Esophagus squamous epithelium (tissue), 5 donors: ENCODE results near the gene SYT13. TPM values are rescaled to one million over a fixed set of nuclear protein-coding genes. Genes with fewer than 3 reads are reported as not detected.

Experiments
- DNase-seq: peaks from one replicate; lab custom pipeline; 2025; lab: John Stamatoyannopoulos, UW
- H3K27ac ChIP-seq, 4 donors: fragments of 200-600 bp; sonication (generic); one replicate each; pipeline ENCODE4 v1.5.1; 2016 to 2019; ENCODE audit warnings: mild to moderate bottlenecking in 1 of 4
- H3K27me3 ChIP-seq, 4 donors: fragments of 200-600 bp; sonication (generic); 1 replicate in 3 of 4; 2 replicates in 1 of 4; pipeline versions ENCODE4 v1.5.1 to v1.6.0; 2017 to 2021; ENCODE audit warnings: antibody characterized with exemption in 1 of 4
- H3K36me3 ChIP-seq, 3 donors: fragments of 200-600 bp; sonication (generic); one replicate each; pipeline ENCODE4 v1.5.1; 2016 to 2019
- H3K4me1 ChIP-seq, 3 donors: fragments of 200-600 bp; sonication (generic); one replicate each; pipeline ENCODE4 v1.5.1; 2017 to 2019
- H3K4me3 ChIP-seq, 4 donors: fragments of 200-600 bp; sonication (generic); 1 replicate in 3 of 4; 2 replicates in 1 of 4; pipeline ENCODE4 v1.5.1; 2016 to 2019; ENCODE audit warnings: mild to moderate bottlenecking in 2 of 4, moderate library complexity in 1 of 4
- H3K9me3 ChIP-seq, 3 donors: fragments of 200-600 bp; sonication (generic); one replicate each; pipeline ENCODE4 v1.5.1; 2016 to 2019
- POLR2A ChIP-seq, 4 donors: fragments of 450-650 bp; IDR thresholded peaks; one replicate each; pipeline ENCODE4 v1.6.1; 2017; ENCODE audit warnings: antibody characterized with exemption in 4 of 4, mild to moderate bottlenecking in 4 of 4, moderate library complexity in 3 of 4
- WGBS, 2 donors: methylation state at CpG; one replicate each; pipeline ENCODE4 v1.1.5; 2018; 5-methylcytosine and 5-hydroxymethylcytosine counted together
- intact Hi-C: fragments of 100-400 bp; cut with DNase I; formaldehyde crosslinking; loops from one replicate; pipeline ENCODE4 v1.15.0; 2022
- total RNA-seq, 4 donors: library from RNA; depleted of rRNA; stranded (reverse); fragments of >200 nt; gene quantifications; one replicate each; pipeline ENCODE4 v1.1.0, GENCODE V29; 2016
- TF ChIP-seq, protein P1 (sequence below), 6 experiments: fragments of 450-650 bp in 4 of 6; fragments of 200-600 bp in 2 of 6; sonication (generic) in 2 of 6; IDR thresholded peaks; one replicate each; pipeline ENCODE4 v1.5.1; 2016 to 2019; ENCODE audit warnings: antibody characterized with exemption in 6 of 6, mild to moderate bottlenecking in 4 of 6, moderate library complexity in 4 of 6
- donor health status: DM: yes; HTN: yes; CAD: no.

Gene SYT13
- total RNA-seq, 4 donors from 2014 or later: 0.04 to 0.15 TPM; not detected in 2

GRCh38 chr11:45209891-45210699, 76.0 kb downstream of the SYT13 start:
- no peak for DNase-seq
- Histone ChIP-seq H3K36me3 (peaks cover 0 to 88% (median 3%) of the 10 kb centered on the region in 3 donors), H3K9me3 (no peaks in the 10 kb centered on the region), H3K4me1 (peaks cover 5 to 35% (median 19%) of the 10 kb centered on the region in 3 donors), H3K4me3 (peak overlapping the region in 2 of 4 donors; percentile 19 to 47), H3K27me3 (no peaks in the 10 kb centered on the region), H3K27ac (peak overlapping the region; percentile 67 to 90 (median 82))
- WGBS, 2 donors: 42 to 68% methylated on average over 20 to 22 of the region's 29 CpGs
- no peak for TF ChIP-seq POLR2A (IDR thresholded peaks at IDR 0.05)
- TF ChIP-seq, protein P1, sequence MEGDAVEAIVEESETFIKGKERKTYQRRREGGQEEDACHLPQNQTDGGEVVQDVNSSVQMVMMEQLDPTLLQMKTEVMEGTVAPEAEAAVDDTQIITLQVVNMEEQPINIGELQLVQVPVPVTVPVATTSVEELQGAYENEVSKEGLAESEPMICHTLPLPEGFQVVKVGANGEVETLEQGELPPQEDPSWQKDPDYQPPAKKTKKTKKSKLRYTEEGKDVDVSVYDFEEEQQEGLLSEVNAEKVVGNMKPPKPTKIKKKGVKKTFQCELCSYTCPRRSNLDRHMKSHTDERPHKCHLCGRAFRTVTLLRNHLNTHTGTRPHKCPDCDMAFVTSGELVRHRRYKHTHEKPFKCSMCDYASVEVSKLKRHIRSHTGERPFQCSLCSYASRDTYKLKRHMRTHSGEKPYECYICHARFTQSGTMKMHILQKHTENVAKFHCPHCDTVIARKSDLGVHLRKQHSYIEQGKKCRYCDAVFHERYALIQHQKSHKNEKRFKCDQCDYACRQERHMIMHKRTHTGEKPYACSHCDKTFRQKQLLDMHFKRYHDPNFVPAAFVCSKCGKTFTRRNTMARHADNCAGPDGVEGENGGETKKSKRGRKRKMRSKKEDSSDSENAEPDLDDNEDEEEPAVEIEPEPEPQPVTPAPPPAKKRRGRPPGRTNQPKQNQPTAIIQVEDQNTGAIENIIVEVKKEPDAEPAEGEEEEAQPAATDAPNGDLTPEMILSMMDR (IDR thresholded peaks at IDR 0.05): no peak
- intact Hi-C loops: no loop called here

- Histone ChIP-seq H3K27me3 (no peaks in the 10 kb centered on the region), H3K27ac (peak overlapping the region; percentile 67 to 90 (median 82)), H3K4me3 (peak overlapping the region in 2 of 4 donors; percentile 19 to 47), H3K36me3 (peaks cover 0 to 91% (median 5%) of the 10 kb centered on the region in 3 donors), H3K4me1 (peaks cover 5 to 35% (median 19%) of the 10 kb centered on the region in 3 donors), H3K9me3 (no peaks in the 10 kb centered on the region)
- no peak for DNase-seq
- TF ChIP-seq, protein P1 (IDR thresholded peaks at IDR 0.05): no peak
- TF ChIP-seq POLR2A (IDR thresholded peaks at IDR 0.05): no peak
- intact Hi-C loops: no loop called here
- 78 to 84% methylated on average over 25 to 34 of the region's 35 CpGs for WGBS, 2 donors
These were observed 76.9 kb downstream of the SYT13 start for GRCh38 chr11:45209000-45209879.

- Histone ChIP-seq H3K36me3 (peaks cover 0 to 83% (median 2%) of the 10 kb centered on the region in 3 donors), H3K9me3 (no peaks in the 10 kb centered on the region), H3K27ac (peak overlapping the region in 1 of 4 donors; percentile 77), H3K4me3 (no peak overlapping the region), H3K4me1 (peaks cover 5 to 35% (median 19%) of the 10 kb centered on the region in 3 donors), H3K27me3 (no peaks in the 10 kb centered on the region)
- WGBS, 2 donors: 72 to 75% methylated on average over 6 to 7 of the region's 8 CpGs
- no peak for TF ChIP-seq POLR2A (IDR thresholded peaks at IDR 0.05)
- TF ChIP-seq, protein P1 (IDR thresholded peaks at IDR 0.05): no peak
- no peak for DNase-seq
- intact Hi-C loops: no loop called here
These were observed 78.0 kb downstream of the SYT13 start for GRCh38 chr11:45208135-45208534.

DNA sequence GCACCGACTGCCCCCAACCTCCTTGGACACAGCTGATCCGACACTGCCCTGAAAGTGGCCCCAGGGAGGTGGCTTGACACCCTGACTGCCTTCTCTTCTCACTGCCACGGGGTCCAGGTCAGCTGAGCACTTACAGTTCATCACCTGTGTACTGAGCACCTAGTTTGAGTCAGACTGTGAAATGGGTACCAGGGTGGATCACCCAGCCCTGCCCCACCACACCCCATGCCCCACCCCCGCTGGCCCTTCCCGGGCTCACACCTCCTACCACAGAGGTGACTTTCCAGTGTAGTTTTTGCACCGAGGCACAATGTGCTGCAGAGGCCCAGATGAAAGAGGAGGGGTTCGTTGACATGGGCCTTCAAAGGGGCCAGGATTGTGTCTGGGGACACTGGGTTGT, 80.2 kb downstream of the SYT13 start:
- Histone ChIP-seq H3K27ac (no peak overlapping the region), H3K4me3 (no peak overlapping the region), H3K4me1 (peaks cover 5 to 30% (median 19%) of the 10 kb centered on the region in 3 donors), H3K36me3 (peaks cover 0 to 79% (median 2%) of the 10 kb centered on the region in 3 donors), H3K9me3 (no peaks in the 10 kb centered on the region), H3K27me3 (no peaks in the 10 kb centered on the region)
- no peak for TF ChIP-seq POLR2A (IDR thresholded peaks at IDR 0.05)
- TF ChIP-seq, protein P1 (IDR thresholded peaks at IDR 0.05): no peak
- WGBS, 2 donors: 50 to 80% methylated on average over 2 of the region's 7 CpGs
- DNase-seq: no peak
- intact Hi-C loops: no loop called here
